ENCODE measurements around the gene DNAH7. TPM values are rescaled to one million over a fixed set of nuclear protein-coding genes. Genes with fewer than 3 reads are reported as not detected.

DNAH7 gene
- total and polyA plus RNA-seq, 9 of the 15 experiments (the other 6 are each of a cell fraction or from before 2014, with no cell fraction given), result 0.03 to 0.42 (median 0.18) TPM

DNA sequence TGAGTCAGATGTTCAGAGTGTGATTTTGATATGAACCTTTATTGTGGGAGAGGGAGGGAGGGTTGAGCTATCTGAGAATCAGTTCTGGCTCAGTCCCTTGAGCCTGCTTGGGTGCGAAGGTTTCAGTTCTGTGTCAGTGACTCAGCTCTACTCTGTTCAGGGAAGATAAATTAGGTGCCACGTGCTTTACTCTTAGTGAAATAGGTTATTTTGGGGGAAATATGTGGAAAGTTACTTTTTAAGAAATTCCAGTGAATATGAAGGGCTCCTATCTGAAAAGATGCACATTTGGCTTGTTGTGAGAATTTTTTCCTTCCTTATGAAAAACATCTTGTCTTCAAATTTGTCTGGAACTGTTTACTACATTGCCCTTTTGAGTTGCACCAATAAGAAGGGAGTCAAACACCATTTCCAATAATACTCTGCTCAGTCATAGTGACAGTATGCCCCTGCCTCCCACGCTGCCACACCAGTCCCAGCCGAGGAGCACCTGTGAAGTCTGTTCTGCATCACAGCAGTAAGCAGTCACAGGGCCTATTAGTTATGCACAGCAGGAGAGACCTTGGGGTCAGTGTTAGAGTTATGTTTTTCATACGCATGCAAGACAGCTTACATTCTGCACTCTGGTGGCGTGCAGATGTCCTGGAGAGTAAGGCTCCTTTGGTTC lies 32.8 kb upstream of the DNAH7 start (continued):
- TF ChIP-seq MYC (IDR thresholded peaks at IDR 0.05; ENCODE audit: low read depth, low read length) (peak; percentile 90), MYC (CRISPR knock-in tag; IDR thresholded peaks at IDR 0.05; ENCODE audit: borderline replicate concordance, low read depth) (no peak), MAFF (IDR thresholded peaks at IDR 0.05; ENCODE audit: low read length) (peak; percentile 68), XRCC4 (IDR thresholded peaks at IDR 0.05; ENCODE audit: extremely low read depth, insufficient read depth, insufficient read length) (no peak), GABPB1 (CRISPR knock-in tag; IDR thresholded peaks at IDR 0.05) (no peak), RNF2 (IDR thresholded peaks at IDR 0.05) (no peak; the same call in 1 of the 2 replicates), ZNF263 (CRISPR knock-in tag; IDR thresholded peaks at IDR 0.05; ENCODE audit: borderline replicate concordance) (no peak), ZNF23 (CRISPR knock-in tag; IDR thresholded peaks at IDR 0.05) (no peak), RUNX1 (IDR thresholded peaks at IDR 0.05; ENCODE audit: low read depth) (no peak), KDM5B (IDR thresholded peaks at IDR 0.05; ENCODE audit: insufficient replicate concordance, low read depth, low read length) (no peak), TAF15 (IDR thresholded peaks at IDR 0.05; ENCODE audit: low read depth, low read length) (no peak), CHD4 (IDR thresholded peaks at IDR 0.05; ENCODE audit: insufficient read depth, insufficient replicate concordance, low read depth, low read length, poor library complexity, severe bottlenecking) (no peak), RBM34 (IDR thresholded peaks at IDR 0.05; ENCODE audit: borderline replicate concordance, insufficient read depth, low read length) (no peak), RAD51 (IDR thresholded peaks at IDR 0.05; ENCODE audit: borderline replicate concordance, low read depth) (peak; percentile 38; the same call in 1 of the 2 replicates), MIER1 (IDR thresholded peaks at IDR 0.05; ENCODE audit: low read depth) (no peak), RBBP5 (IDR thresholded peaks at IDR 0.05; ENCODE audit: borderline replicate concordance, insufficient read depth, low read length, poor library complexity, severe bottlenecking) (no peak), TAL1 (IDR thresholded peaks at IDR 0.05) (peak; percentile 67), BCL6 (CRISPR knock-in tag; IDR thresholded peaks at IDR 0.05) (no peak)
- TF ChIP-seq, protein P1, sequence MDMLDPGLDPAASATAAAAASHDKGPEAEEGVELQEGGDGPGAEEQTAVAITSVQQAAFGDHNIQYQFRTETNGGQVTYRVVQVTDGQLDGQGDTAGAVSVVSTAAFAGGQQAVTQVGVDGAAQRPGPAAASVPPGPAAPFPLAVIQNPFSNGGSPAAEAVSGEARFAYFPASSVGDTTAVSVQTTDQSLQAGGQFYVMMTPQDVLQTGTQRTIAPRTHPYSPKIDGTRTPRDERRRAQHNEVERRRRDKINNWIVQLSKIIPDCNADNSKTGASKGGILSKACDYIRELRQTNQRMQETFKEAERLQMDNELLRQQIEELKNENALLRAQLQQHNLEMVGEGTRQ (CRISPR knock-in tag; IDR thresholded peaks at IDR 0.05), result no peak
- TF ChIP-seq, protein P2, sequence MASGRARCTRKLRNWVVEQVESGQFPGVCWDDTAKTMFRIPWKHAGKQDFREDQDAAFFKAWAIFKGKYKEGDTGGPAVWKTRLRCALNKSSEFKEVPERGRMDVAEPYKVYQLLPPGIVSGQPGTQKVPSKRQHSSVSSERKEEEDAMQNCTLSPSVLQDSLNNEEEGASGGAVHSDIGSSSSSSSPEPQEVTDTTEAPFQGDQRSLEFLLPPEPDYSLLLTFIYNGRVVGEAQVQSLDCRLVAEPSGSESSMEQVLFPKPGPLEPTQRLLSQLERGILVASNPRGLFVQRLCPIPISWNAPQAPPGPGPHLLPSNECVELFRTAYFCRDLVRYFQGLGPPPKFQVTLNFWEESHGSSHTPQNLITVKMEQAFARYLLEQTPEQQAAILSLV (tag; IDR thresholded peaks at IDR 0.05), result no peak
- TF ChIP-seq, protein P3, sequence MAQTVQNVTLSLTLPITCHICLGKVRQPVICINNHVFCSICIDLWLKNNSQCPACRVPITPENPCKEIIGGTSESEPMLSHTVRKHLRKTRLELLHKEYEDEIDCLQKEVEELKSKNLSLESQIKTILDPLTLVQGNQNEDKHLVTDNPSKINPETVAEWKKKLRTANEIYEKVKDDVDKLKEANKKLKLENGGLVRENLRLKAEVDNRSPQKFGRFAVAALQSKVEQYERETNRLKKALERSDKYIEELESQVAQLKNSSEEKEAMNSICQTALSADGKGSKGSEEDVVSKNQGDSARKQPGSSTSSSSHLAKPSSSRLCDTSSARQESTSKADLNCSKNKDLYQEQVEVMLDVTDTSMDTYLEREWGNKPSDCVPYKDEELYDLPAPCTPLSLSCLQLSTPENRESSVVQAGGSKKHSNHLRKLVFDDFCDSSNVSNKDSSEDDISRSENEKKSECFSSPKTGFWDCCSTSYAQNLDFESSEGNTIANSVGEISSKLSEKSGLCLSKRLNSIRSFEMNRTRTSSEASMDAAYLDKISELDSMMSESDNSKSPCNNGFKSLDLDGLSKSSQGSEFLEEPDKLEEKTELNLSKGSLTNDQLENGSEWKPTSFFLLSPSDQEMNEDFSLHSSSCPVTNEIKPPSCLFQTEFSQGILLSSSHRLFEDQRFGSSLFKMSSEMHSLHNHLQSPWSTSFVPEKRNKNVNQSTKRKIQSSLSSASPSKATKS (CRISPR knock-in tag; IDR thresholded peaks at IDR 0.05), result no peak
- TF ChIP-seq, protein P4, sequence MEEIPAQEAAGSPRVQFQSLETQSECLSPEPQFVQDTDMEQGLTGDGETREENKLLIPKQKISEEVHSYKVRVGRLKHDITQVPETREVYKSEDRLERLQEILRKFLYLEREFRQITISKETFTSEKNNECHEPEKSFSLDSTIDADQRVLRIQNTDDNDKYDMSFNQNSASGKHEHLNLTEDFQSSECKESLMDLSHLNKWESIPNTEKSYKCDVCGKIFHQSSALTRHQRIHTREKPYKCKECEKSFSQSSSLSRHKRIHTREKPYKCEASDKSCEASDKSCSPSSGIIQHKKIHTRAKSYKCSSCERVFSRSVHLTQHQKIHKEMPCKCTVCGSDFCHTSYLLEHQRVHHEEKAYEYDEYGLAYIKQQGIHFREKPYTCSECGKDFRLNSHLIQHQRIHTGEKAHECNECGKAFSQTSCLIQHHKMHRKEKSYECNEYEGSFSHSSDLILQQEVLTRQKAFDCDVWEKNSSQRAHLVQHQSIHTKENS (CRISPR knock-in tag; IDR thresholded peaks at IDR 0.05), result no peak

Data from K562 (cell line).